HL-60 (cell line): Measurements from ENCODE around the gene EMP3.

Experiments
- CTCF ChIP-seq: IDR thresholded peaks from one replicate; pipeline ENCODE4 v1.5.1; 2011; ENCODE audit warnings: low read length, control low read depth, inconsistent platforms; ENCODE audit not compliant: insufficient read depth
- GABPA ChIP-seq: IDR thresholded peaks from 2 replicates; pipeline ENCODE4 v1.6.1; 2012; ENCODE audit warnings: low read depth
- POLR2AphosphoS5 ChIP-seq: IDR thresholded peaks from 2 replicates; pipeline ENCODE4 v1.6.1; 2012; ENCODE audit warnings: low read depth
- REST ChIP-seq: IDR thresholded peaks from 2 replicates; pipeline ENCODE4 v1.6.1; 2012; ENCODE audit warnings: low read depth; ENCODE audit not compliant: insufficient replicate concordance
- SPI1 ChIP-seq: IDR thresholded peaks from 2 replicates; pipeline ENCODE4 v1.6.1; 2012; ENCODE audit warnings: low read depth, mild to moderate bottlenecking, borderline replicate concordance

GRCh38 chr19:48350856-48351255 is 25.5 kb downstream of the EMP3 start:
- TF ChIP-seq CTCF (no peak), REST (no peak), POLR2AphosphoS5 (no peak), GABPA (no peak), SPI1 (no peak)
